HEK293 (cell line): ENCODE data around the gene RAVER2.

ENCODE experiments used
- CTCF ChIA-PET: fragments of 350-600 bp; formaldehyde crosslinking; extraction: SDS; loops from one replicate; lab custom pipeline; 2021; ENCODE audit warnings: antibody characterized with exemption; lab: Yijun Ruan, JAX
- POLR2A ChIA-PET: fragments of 300-600 bp; formaldehyde crosslinking; extraction: SDS; loops from one replicate; lab custom pipeline; 2020; ENCODE audit warnings: antibody characterized with exemption, inconsistent platforms; lab: Yijun Ruan, JAX
- H3K27ac ChIP-seq: fragments of 200-500 bp; sonication (Bioruptor generic); 2 replicates; pipeline ENCODE4 v1.5.1; 2014; ENCODE audit warnings: low read depth, low read length, control low read depth, inconsistent platforms; ENCODE audit errors: extremely low read depth
- H3K36me3 ChIP-seq, 2 experiments: fragments of 200-500 bp in 1 of 2; sonication (Bioruptor generic) in 1 of 2; 1 replicate in 1 of 2; 2 replicates in 1 of 2; pipeline ENCODE4 v1.5.1; 2014 to 2017; ENCODE audit warnings: inconsistent platforms in 2 of 2, low read length in 2 of 2; ENCODE audit not compliant: control insufficient read depth in 2 of 2, insufficient read depth in 1 of 2
- H3K4me1 ChIP-seq: fragments of 200-500 bp; sonication (Bioruptor generic); 2 replicates; pipeline ENCODE4 v1.5.1; 2014; ENCODE audit warnings: mild to moderate bottlenecking, low read length, inconsistent platforms; ENCODE audit not compliant: control insufficient read depth, insufficient read depth
- H3K4me3 ChIP-seq: 2 replicates; pipeline ENCODE4 v1.5.1; 2011; ENCODE audit warnings: low read depth, mild to moderate bottlenecking, control low read depth, low read length, moderate library complexity
- H3K9me3 ChIP-seq: fragments of 200-500 bp; sonication (Bioruptor generic); 2 replicates; pipeline ENCODE4 v1.5.1; 2014; ENCODE audit warnings: low read depth, low read length, inconsistent platforms; ENCODE audit not compliant: control insufficient read depth, insufficient read depth
- GFI1B ChIP-seq: fragments of 450-650 bp; formaldehyde crosslinking; IDR thresholded peaks from 2 replicates; pipeline ENCODE4 v1.5.1; 2016; ENCODE audit warnings: missing biosample characterization, missing genetic modification characterization
- GLIS2 ChIP-seq: fragments of 450-650 bp; formaldehyde crosslinking; IDR thresholded peaks from 2 replicates; pipeline ENCODE4 v1.5.1; 2016; ENCODE audit warnings: missing biosample characterization, missing genetic modification characterization
- KLF8 ChIP-seq: fragments of 450-650 bp; formaldehyde crosslinking; IDR thresholded peaks from 2 replicates; pipeline ENCODE4 v1.5.1; 2016; ENCODE audit warnings: missing biosample characterization, missing genetic modification characterization
- ZBTB1 ChIP-seq: fragments of 450-650 bp; formaldehyde crosslinking; IDR thresholded peaks from 2 replicates; pipeline ENCODE4 v1.5.1; 2016; ENCODE audit warnings: missing biosample characterization, missing genetic modification characterization
- ZNF132 ChIP-seq: fragments of 450-650 bp; formaldehyde crosslinking; IDR thresholded peaks from 2 replicates; pipeline ENCODE4 v1.5.1; 2017; ENCODE audit warnings: missing biosample characterization, missing genetic modification characterization, borderline replicate concordance
- ZNF202 ChIP-seq: fragments of 450-650 bp; formaldehyde crosslinking; IDR thresholded peaks from 2 replicates; pipeline ENCODE4 v1.5.1; 2016; ENCODE audit warnings: missing biosample characterization, missing genetic modification characterization, borderline replicate concordance
- ZNF274 ChIP-seq, 2 experiments: fragments of 200-500 bp in 1 of 2; fragments of 450-650 bp in 1 of 2; sonication (Bioruptor generic) in 1 of 2; formaldehyde crosslinking in 1 of 2; IDR thresholded peaks; 2 replicates each; pipeline versions ENCODE4 v1.5.1 to v1.6.1; 2014 to 2016; ENCODE audit warnings: borderline replicate concordance in 1 of 2, inconsistent platforms in 1 of 2, low read length in 1 of 2, missing biosample characterization in 1 of 2, missing genetic modification characterization in 1 of 2
- ZNF366 ChIP-seq: fragments of 450-650 bp; formaldehyde crosslinking; conservative IDR thresholded peaks from 2 replicates; pipeline ENCODE4 v1.5.1; 2016; ENCODE audit warnings: missing biosample characterization, missing genetic modification characterization
- ZNF394 ChIP-seq: fragments of 450-650 bp; formaldehyde crosslinking; IDR thresholded peaks from 2 replicates; pipeline ENCODE4 v1.5.1; 2016; ENCODE audit warnings: missing biosample characterization, missing genetic modification characterization, mild to moderate bottlenecking, moderate library complexity, borderline replicate concordance
- ZNF423 ChIP-seq: fragments of 450-650 bp; formaldehyde crosslinking; IDR thresholded peaks from 2 replicates; pipeline ENCODE4 v1.5.1; 2016; ENCODE audit warnings: missing biosample characterization, missing genetic modification characterization
- ZNF426 ChIP-seq: fragments of 450-650 bp; formaldehyde crosslinking; IDR thresholded peaks from 2 replicates; pipeline ENCODE4 v1.5.1; 2017; ENCODE audit warnings: missing biosample characterization, missing genetic modification characterization, mild to moderate bottlenecking, inconsistent platforms, moderate library complexity
- ZNF501 ChIP-seq: fragments of 450-650 bp; formaldehyde crosslinking; IDR thresholded peaks from 2 replicates; pipeline ENCODE4 v1.5.1; 2016; ENCODE audit warnings: missing biosample characterization, missing genetic modification characterization
- ZNF514 ChIP-seq: fragments of 450-650 bp; formaldehyde crosslinking; IDR thresholded peaks from 2 replicates; pipeline ENCODE4 v1.5.1; 2016; ENCODE audit warnings: missing biosample characterization, missing genetic modification characterization
- ZNF747 ChIP-seq: fragments of 450-650 bp; formaldehyde crosslinking; IDR thresholded peaks from 2 replicates; pipeline ENCODE4 v1.5.1; 2016; ENCODE audit warnings: missing biosample characterization, missing genetic modification characterization
- ZNF76 ChIP-seq: fragments of 450-650 bp; formaldehyde crosslinking; IDR thresholded peaks from 2 replicates; pipeline ENCODE4; 2016; ENCODE audit warnings: low read depth, missing biosample characterization, missing genetic modification characterization, borderline replicate concordance
- ZNF792 ChIP-seq: fragments of 450-650 bp; formaldehyde crosslinking; IDR thresholded peaks from 2 replicates; pipeline ENCODE4 v1.5.1; 2016; ENCODE audit warnings: missing biosample characterization, missing genetic modification characterization
- ZSCAN16 ChIP-seq: fragments of 450-650 bp; formaldehyde crosslinking; IDR thresholded peaks from 2 replicates; pipeline ENCODE4 v1.5.1; 2016; ENCODE audit warnings: missing biosample characterization, missing genetic modification characterization
- TF ChIP-seq, protein P1 (sequence below): fragments of 450-650 bp; formaldehyde crosslinking; IDR thresholded peaks from 2 replicates; pipeline ENCODE4 v1.5.1; 2016; ENCODE audit warnings: missing biosample characterization, missing genetic modification characterization
- TF ChIP-seq, protein P2 (sequence below): fragments of 450-650 bp; formaldehyde crosslinking; IDR thresholded peaks from 2 replicates; pipeline ENCODE4 v1.5.1; 2016; ENCODE audit warnings: missing biosample characterization, missing genetic modification characterization
- TF ChIP-seq, protein P3 (sequence below): fragments of 450-650 bp; formaldehyde crosslinking; IDR thresholded peaks from 2 replicates; pipeline ENCODE4 v1.5.1; 2016; ENCODE audit warnings: missing biosample characterization, missing genetic modification characterization
- TF ChIP-seq, protein P4 (sequence below): fragments of 450-650 bp; formaldehyde crosslinking; IDR thresholded peaks from 2 replicates; pipeline ENCODE4 v1.5.1; 2016; ENCODE audit warnings: missing biosample characterization, missing genetic modification characterization, borderline replicate concordance
- TF ChIP-seq, protein P5 (sequence below): fragments of 450-650 bp; formaldehyde crosslinking; IDR thresholded peaks from 2 replicates; pipeline ENCODE4; 2016; ENCODE audit warnings: missing biosample characterization, missing genetic modification characterization

RAVER2 gene

DNA sequence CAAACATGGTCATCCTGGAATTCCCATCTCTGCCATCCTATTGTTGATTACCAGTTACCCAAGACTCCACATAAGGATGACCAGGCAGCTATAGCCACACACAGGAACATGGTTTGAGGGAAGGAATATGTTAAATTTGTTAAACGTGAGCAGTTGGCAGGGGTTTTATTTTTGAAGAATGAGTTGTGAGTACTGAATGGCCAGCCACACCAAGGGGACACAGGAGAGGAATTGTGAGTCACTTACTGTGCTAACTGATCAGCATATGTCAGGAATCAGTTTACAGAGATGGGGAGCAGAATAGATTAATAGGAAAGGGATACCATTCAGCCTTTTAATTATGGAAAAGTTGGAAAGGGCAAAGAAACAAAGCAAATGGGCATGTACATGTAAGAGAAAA, 39.3 kb upstream of the RAVER2 start:
- H3K36me3 ChIP-seq: no peaks in the 10 kb centered on the region
- CTCF ChIA-PET: interaction anchor here (0.5 to 0.6 kb wide), 3 partner anchors 12 to 468 kb away, joined by 3 to 4 read pairs (median 4); no protein-coding TSS in a partner anchor

DNA sequence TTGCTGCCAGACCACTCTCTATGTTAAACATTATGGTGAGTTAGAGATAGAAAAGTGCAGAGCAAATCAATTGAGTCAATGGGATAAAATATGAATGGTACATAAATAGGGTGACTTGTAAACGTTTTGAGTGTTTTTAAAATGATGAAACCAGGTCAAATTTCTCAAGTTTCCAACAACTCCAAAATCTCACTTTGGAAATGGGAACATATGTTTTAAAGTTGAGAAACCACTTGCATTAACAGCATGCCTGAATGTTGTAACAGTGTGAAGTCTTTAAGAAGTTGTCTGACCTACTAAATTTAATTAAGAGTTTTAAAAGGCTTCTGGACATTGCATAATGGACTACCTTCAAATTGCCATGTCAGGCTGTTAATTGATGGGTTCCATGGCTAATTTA, 33.6 kb upstream of the RAVER2 start:
- H3K4me3 ChIP-seq: no peak overlapping the region
- H3K4me1 ChIP-seq: no peaks in the 10 kb centered on the region
- POLR2A ChIA-PET: no interaction called here
- H3K9me3 ChIP-seq: no peaks in the 10 kb centered on the region
- CTCF ChIA-PET: no interaction called here
- no peak overlapping the region for H3K27ac ChIP-seq
- H3K36me3 ChIP-seq: no peaks in the 10 kb centered on the region
- no peak for TF ChIP-seq ZNF426 (tag by site-specific recombination)
- TF ChIP-seq, protein P1, sequence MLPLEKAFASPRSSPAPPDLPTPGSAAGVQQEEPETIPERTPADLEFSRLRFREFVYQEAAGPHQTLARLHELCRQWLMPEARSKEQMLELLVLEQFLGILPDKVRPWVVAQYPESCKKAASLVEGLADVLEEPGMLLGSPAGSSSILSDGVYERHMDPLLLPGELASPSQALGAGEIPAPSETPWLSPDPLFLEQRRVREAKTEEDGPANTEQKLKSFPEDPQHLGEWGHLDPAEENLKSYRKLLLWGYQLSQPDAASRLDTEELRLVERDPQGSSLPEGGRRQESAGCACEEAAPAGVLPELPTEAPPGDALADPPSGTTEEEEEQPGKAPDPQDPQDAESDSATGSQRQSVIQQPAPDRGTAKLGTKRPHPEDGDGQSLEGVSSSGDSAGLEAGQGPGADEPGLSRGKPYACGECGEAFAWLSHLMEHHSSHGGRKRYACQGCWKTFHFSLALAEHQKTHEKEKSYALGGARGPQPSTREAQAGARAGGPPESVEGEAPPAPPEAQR: no peak
- TF ChIP-seq, protein P2, sequence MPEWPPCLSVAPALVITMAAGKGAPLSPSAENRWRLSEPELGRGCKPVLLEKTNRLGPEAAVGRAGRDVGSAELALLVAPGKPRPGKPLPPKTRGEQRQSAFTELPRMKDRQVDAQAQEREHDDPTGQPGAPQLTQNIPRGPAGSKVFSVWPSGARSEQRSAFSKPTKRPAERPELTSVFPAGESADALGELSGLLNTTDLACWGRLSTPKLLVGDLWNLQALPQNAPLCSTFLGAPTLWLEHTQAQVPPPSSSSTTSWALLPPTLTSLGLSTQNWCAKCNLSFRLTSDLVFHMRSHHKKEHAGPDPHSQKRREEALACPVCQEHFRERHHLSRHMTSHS (tag by site-specific recombination): no peak
- no peak for TF ChIP-seq ZBTB1 (tag by site-specific recombination)
- TF ChIP-seq ZNF394 (tag by site-specific recombination): no peak
- TF ChIP-seq ZNF132 (tag by site-specific recombination): no peak
- TF ChIP-seq, protein P3, sequence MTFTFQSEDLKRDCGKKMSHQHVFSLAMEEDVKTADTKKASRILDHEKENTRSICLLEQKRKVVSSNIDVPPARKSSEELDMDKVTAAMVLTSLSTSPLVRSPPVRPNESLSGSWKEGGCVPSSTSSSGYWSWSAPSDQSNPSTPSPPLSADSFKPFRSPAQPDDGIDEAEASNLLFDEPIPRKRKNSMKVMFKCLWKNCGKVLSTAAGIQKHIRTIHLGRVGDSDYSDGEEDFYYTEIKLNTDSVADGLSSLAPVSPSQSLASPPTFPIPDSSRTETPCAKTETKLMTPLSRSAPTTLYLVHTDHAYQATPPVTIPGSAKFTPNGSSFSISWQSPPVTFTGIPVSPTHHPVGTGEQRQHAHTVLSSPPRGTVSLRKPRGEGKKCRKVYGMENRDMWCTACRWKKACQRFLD: no peak
- no peak for TF ChIP-seq ZNF202 (tag by site-specific recombination)
- TF ChIP-seq KLF8 (tag by site-specific recombination): no peak
- TF ChIP-seq ZSCAN16 (tag by site-specific recombination): no peak
- TF ChIP-seq GFI1B (tag by site-specific recombination): no peak
- TF ChIP-seq ZNF76 (tag by site-specific recombination): no peak
- TF ChIP-seq, protein P4, sequence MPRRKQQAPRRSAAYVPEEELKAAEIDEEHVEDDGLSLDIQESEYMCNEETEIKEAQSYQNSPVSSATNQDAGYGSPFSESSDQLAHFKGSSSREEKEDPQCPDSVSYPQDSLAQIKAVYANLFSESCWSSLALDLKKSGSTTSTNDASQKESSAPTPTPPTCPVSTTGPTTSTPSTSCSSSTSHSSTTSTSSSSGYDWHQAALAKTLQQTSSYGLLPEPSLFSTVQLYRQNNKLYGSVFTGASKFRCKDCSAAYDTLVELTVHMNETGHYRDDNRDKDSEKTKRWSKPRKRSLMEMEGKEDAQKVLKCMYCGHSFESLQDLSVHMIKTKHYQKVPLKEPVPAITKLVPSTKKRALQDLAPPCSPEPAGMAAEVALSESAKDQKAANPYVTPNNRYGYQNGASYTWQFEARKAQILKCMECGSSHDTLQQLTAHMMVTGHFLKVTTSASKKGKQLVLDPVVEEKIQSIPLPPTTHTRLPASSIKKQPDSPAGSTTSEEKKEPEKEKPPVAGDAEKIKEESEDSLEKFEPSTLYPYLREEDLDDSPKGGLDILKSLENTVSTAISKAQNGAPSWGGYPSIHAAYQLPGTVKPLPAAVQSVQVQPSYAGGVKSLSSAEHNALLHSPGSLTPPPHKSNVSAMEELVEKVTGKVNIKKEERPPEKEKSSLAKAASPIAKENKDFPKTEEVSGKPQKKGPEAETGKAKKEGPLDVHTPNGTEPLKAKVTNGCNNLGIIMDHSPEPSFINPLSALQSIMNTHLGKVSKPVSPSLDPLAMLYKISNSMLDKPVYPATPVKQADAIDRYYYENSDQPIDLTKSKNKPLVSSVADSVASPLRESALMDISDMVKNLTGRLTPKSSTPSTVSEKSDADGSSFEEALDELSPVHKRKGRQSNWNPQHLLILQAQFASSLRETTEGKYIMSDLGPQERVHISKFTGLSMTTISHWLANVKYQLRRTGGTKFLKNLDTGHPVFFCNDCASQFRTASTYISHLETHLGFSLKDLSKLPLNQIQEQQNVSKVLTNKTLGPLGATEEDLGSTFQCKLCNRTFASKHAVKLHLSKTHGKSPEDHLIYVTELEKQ (tag by site-specific recombination): no peak
- TF ChIP-seq, protein P5, sequence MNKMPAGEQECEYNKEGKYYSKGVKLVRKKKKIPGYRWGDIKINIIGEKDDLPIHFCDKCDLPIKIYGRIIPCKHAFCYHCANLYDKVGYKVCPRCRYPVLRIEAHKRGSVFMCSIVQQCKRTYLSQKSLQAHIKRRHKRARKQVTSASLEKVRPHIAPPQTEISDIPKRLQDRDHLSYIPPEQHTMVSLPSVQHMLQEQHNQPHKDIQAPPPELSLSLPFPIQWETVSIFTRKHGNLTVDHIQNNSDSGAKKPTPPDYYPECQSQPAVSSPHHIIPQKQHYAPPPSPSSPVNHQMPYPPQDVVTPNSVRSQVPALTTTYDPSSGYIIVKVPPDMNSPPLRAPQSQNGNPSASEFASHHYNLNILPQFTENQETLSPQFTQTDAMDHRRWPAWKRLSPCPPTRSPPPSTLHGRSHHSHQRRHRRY (tag by site-specific recombination): no peak
- no peak for TF ChIP-seq ZNF514
- TF ChIP-seq ZNF501 (tag by site-specific recombination): no peak
- no peak for TF ChIP-seq ZNF747 (tag by site-specific recombination)
- no peak for TF ChIP-seq GLIS2 (tag by site-specific recombination)
- TF ChIP-seq ZNF423 (tag by site-specific recombination): no peak

More for the DNA sequence above, 39.3 kb upstream of the RAVER2 start:
- TF ChIP-seq ZNF792 (tag by site-specific recombination) (no peak), ZNF366 (tag by site-specific recombination) (no peak), ZNF274 (IDR thresholded peaks at IDR 0.05; ENCODE audit: low read length) (no peak), ZNF274 (tag by site-specific recombination; IDR thresholded peaks at IDR 0.05; ENCODE audit: borderline replicate concordance) (no peak)
- no peak overlapping the region for H3K4me3 ChIP-seq
- no peaks in the 10 kb centered on the region for H3K9me3 ChIP-seq
- H3K27ac ChIP-seq: no peak overlapping the region
- H3K4me1 ChIP-seq: no peaks in the 10 kb centered on the region
- POLR2A ChIA-PET: no interaction called here
